ENCODE results near the gene SKI.
A peak's percentile ranks its signal among the peaks of the same experiment; 100 is the strongest.

Gene SKI

GRCh38 chr1:2228694-2229036 is 546 bp downstream of the SKI start:
- H3K27ac ChIP-seq (ENCODE audit: low read length) = no peak overlapping the region
- no peaks in the 10 kb centered on the region for H3F3A ChIP-seq (ENCODE audit: insufficient read depth, low read length)
- H3K9me3 ChIP-seq (replicated peaks; ENCODE audit: insufficient read depth, low read length) = no peaks in the 10 kb centered on the region
- peaks cover 14% of the 10 kb centered on the region; the same call in 1 of the 2 replicates for H3K4me1 ChIP-seq (ENCODE audit: low read length)
- no peak overlapping the region; the same call in 1 of the 2 replicates for H3K9ac ChIP-seq (ENCODE audit: low read length)
- H4K20me1 ChIP-seq (ENCODE audit: insufficient read depth, low read length) = no peaks in the 10 kb centered on the region
- DNase-seq = peak; percentile 54
- peak overlapping the region; percentile 92 for H3K4me2 ChIP-seq (ENCODE audit: low read depth, low read length)
- peaks cover 27% of the 10 kb centered on the region for H3K27me3 ChIP-seq (replicated peaks; ENCODE audit: insufficient read depth, low read length)
- H3K36me3 ChIP-seq (replicated peaks; ENCODE audit: insufficient read depth, low read length) = no peaks in the 10 kb centered on the region
- no peak overlapping the region for H2AFZ ChIP-seq (ENCODE audit: low read length)
- TF ChIP-seq, protein P1, sequence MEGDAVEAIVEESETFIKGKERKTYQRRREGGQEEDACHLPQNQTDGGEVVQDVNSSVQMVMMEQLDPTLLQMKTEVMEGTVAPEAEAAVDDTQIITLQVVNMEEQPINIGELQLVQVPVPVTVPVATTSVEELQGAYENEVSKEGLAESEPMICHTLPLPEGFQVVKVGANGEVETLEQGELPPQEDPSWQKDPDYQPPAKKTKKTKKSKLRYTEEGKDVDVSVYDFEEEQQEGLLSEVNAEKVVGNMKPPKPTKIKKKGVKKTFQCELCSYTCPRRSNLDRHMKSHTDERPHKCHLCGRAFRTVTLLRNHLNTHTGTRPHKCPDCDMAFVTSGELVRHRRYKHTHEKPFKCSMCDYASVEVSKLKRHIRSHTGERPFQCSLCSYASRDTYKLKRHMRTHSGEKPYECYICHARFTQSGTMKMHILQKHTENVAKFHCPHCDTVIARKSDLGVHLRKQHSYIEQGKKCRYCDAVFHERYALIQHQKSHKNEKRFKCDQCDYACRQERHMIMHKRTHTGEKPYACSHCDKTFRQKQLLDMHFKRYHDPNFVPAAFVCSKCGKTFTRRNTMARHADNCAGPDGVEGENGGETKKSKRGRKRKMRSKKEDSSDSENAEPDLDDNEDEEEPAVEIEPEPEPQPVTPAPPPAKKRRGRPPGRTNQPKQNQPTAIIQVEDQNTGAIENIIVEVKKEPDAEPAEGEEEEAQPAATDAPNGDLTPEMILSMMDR (IDR thresholded peaks at IDR 0.05; ENCODE audit: low read length) = no peak
- TF ChIP-seq EZH2 (optimal IDR thresholded peaks at IDR 0.05; ENCODE audit: low read depth, low read length) (no peak), EZH2phosphoT487 (IDR thresholded peaks at IDR 0.05; ENCODE audit: low read length) (no peak)
- no peaks in the 10 kb centered on the region for H3K9me2 ChIP-seq (replicated peaks; ENCODE audit: insufficient read depth, low read length)
- H3K79me2 ChIP-seq (ENCODE audit: low read length) = peaks cover 48% of the 10 kb centered on the region
- peak overlapping the region; percentile 69 for H3K4me3 ChIP-seq (ENCODE audit: low read length)

DNA sequence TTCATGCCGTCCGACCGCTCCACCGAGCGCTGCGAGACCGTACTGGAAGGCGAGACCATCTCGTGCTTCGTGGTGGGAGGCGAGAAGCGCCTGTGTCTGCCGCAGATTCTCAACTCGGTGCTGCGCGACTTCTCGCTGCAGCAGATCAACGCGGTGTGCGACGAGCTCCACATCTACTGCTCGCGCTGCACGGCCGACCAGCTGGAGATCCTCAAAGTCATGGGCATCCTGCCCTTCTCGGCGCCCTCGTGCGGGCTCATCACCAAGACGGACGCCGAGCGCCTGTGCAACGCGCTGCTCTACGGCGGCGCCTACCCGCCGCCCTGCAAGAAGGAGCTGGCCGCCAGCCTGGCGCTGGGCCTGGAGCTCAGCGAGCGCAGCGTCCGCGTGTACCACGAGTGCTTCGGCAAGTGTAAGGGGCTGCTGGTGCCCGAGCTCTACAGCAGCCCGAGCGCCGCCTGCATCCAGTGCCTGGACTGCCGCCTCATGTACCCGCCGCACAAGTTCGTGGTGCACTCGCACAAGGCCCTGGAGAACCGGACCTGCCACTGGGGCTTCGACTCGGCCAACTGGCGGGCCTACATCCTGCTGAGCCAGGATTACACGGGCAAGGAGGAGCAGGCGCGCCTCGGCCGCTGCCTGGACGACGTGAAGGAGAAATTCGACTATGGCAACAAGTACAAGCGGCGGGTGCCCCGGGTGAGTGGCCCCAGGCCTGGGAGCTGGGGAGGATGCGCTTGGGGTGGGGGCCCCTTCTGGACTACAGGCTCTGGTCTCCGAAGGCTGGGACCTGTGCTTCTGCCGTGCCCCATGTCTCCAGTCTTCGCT is 1.1 kb downstream of the SKI start:
- Histone ChIP-seq H4K20me1 (ENCODE audit: insufficient read depth, low read length) (no peaks in the 10 kb centered on the region), H3K4me1 (ENCODE audit: low read length) (peaks cover 14% of the 10 kb centered on the region; the same call in 1 of the 2 replicates), H3K79me2 (ENCODE audit: low read length) (peaks cover 54% of the 10 kb centered on the region), H2AFZ (ENCODE audit: low read length) (0 out of 2 replicates have a peak overlapping the region, but pooled peaks have one; percentile 34), H3K9me3 (replicated peaks; ENCODE audit: insufficient read depth, low read length) (no peaks in the 10 kb centered on the region), H3K9ac (ENCODE audit: low read length) (peak overlapping the region; percentile 23; the same call in 1 of the 2 replicates), H3F3A (ENCODE audit: insufficient read depth, low read length) (no peaks in the 10 kb centered on the region), H3K4me2 (ENCODE audit: low read depth, low read length) (peak overlapping the region; percentile 92), H3K27ac (ENCODE audit: low read length) (no peak overlapping the region), H3K36me3 (replicated peaks; ENCODE audit: insufficient read depth, low read length) (no peaks in the 10 kb centered on the region), H3K27me3 (replicated peaks; ENCODE audit: insufficient read depth, low read length) (peaks cover 22% of the 10 kb centered on the region), H3K4me3 (ENCODE audit: low read length) (peak overlapping the region; percentile 69), H3K9me2 (replicated peaks; ENCODE audit: insufficient read depth, low read length) (no peaks in the 10 kb centered on the region)
- TF ChIP-seq, protein P1 (IDR thresholded peaks at IDR 0.05; ENCODE audit: low read length) = no peak
- no peak for TF ChIP-seq EZH2 (optimal IDR thresholded peaks at IDR 0.05; ENCODE audit: low read depth, low read length)
- TF ChIP-seq EZH2phosphoT487 (IDR thresholded peaks at IDR 0.05; ENCODE audit: low read length) = no peak
- DNase-seq = peak; percentile 43

- H3K9me3 ChIP-seq (replicated peaks; ENCODE audit: insufficient read depth, low read length) = no peaks in the 10 kb centered on the region
- peaks cover 14% of the 10 kb centered on the region; the same call in 1 of the 2 replicates for H3K4me1 ChIP-seq (ENCODE audit: low read length)
- H2AFZ ChIP-seq (ENCODE audit: low read length) = no peak overlapping the region
- H3K79me2 ChIP-seq (ENCODE audit: low read length) = peaks cover 60% of the 10 kb centered on the region
- TF ChIP-seq EZH2phosphoT487 (IDR thresholded peaks at IDR 0.05; ENCODE audit: low read length) = no peak
- TF ChIP-seq, protein P1 (IDR thresholded peaks at IDR 0.05; ENCODE audit: low read length) = no peak
- no peak for TF ChIP-seq EZH2 (optimal IDR thresholded peaks at IDR 0.05; ENCODE audit: low read depth, low read length)
- H3F3A ChIP-seq (ENCODE audit: insufficient read depth, low read length) = no peaks in the 10 kb centered on the region
- H3K9me2 ChIP-seq (replicated peaks; ENCODE audit: insufficient read depth, low read length) = no peaks in the 10 kb centered on the region
- peak overlapping the region; percentile 92 for H3K4me2 ChIP-seq (ENCODE audit: low read depth, low read length)
- no peak overlapping the region for H3K9ac ChIP-seq (ENCODE audit: low read length)
- 0 out of 2 replicates have a peak overlapping the region, but pooled peaks have one; percentile 12 for H3K4me3 ChIP-seq (ENCODE audit: low read length)
- no peak for DNase-seq
- no peaks in the 10 kb centered on the region for H4K20me1 ChIP-seq (ENCODE audit: insufficient read depth, low read length)
- no peaks in the 10 kb centered on the region for H3K36me3 ChIP-seq (replicated peaks; ENCODE audit: insufficient read depth, low read length)
- H3K27ac ChIP-seq (ENCODE audit: low read length) = no peak overlapping the region
- peaks cover 13% of the 10 kb centered on the region for H3K27me3 ChIP-seq (replicated peaks; ENCODE audit: insufficient read depth, low read length)
Observed at GRCh38 chr1:2229911-2230731, 2.0 kb downstream of the SKI start.

All from MM.1S (cell line).